Loucy (cell line): ENCODE results near the gene ARHGAP28.

Experiments used
- H2AFZ ChIP-seq: fragments of 200-600 bp; sonication (generic); 2 replicates; pipeline ENCODE4 v1.6.0; 2016; ENCODE audit warnings: antibody characterized with exemption, mild to moderate bottlenecking, low read length, moderate library complexity
- H3F3A ChIP-seq: fragments of 200-600 bp; 2 replicates; pipeline ENCODE4 v1.6.0; 2016; ENCODE audit warnings: antibody characterized with exemption, low read depth, mild to moderate bottlenecking
- H3K27me3 ChIP-seq: fragments of 200-600 bp; sonication (generic); 2 replicates; pipeline ENCODE4 v1.6.1; 2014; ENCODE audit warnings: low read length, mild to moderate bottlenecking; ENCODE audit not compliant: insufficient read depth, poor library complexity, severe bottlenecking
- H3K36me3 ChIP-seq: fragments of 200-600 bp; sonication (generic); 2 replicates; pipeline ENCODE4 v1.6.1; 2016; ENCODE audit warnings: low read length; ENCODE audit not compliant: insufficient read depth
- H3K4me1 ChIP-seq: fragments of 200-600 bp; sonication (generic); 2 replicates; pipeline ENCODE4 v1.5.1; 2014; ENCODE audit warnings: low read length, mild to moderate bottlenecking; ENCODE audit not compliant: insufficient read depth, poor library complexity, severe bottlenecking
- H3K4me2 ChIP-seq: fragments of 200-600 bp; sonication (generic); 2 replicates; pipeline ENCODE4 v1.6.0; 2014; ENCODE audit warnings: antibody characterized with exemption, low read length, low read depth, mild to moderate bottlenecking; ENCODE audit not compliant: poor library complexity, severe bottlenecking
- H3K4me3 ChIP-seq: fragments of 200-600 bp; sonication (generic); 2 replicates; pipeline ENCODE4 v1.5.1; 2014; ENCODE audit warnings: low read length, mild to moderate bottlenecking, mixed read lengths; ENCODE audit not compliant: poor library complexity, severe bottlenecking
- H3K79me2 ChIP-seq: fragments of 200-600 bp; sonication (generic); 2 replicates; pipeline ENCODE4 v1.6.1; 2014; ENCODE audit warnings: low read length; ENCODE audit not compliant: insufficient read depth
- H3K9ac ChIP-seq: fragments of 200-600 bp; sonication (generic); 2 replicates; pipeline ENCODE4 v1.6.0; 2014; ENCODE audit warnings: mild to moderate bottlenecking, low read depth, low read length, moderate library complexity; ENCODE audit not compliant: poor library complexity, severe bottlenecking
- H3K9me2 ChIP-seq: fragments of 200-600 bp; sonication (generic); replicated peaks from 2 replicates; pipeline ENCODE4 v1.6.1; 2016; ENCODE audit warnings: low read depth, low read length, mixed read lengths
- H3K9me3 ChIP-seq: fragments of 200-600 bp; sonication (generic); 2 replicates; pipeline ENCODE4 v1.6.1; 2014; ENCODE audit warnings: mild to moderate bottlenecking, antibody characterized with exemption, low read length, low read depth; ENCODE audit not compliant: insufficient read depth
- H4K20me1 ChIP-seq: fragments of 200-600 bp; sonication (generic); 2 replicates; pipeline ENCODE4 v1.6.0; 2014; ENCODE audit warnings: antibody characterized with exemption, low read length, mild to moderate bottlenecking; ENCODE audit not compliant: insufficient read depth, poor library complexity, severe bottlenecking
- EZH2phosphoT487 ChIP-seq: fragments of 200-600 bp; IDR thresholded peaks from 2 replicates; pipeline ENCODE4 v1.6.1; 2018; ENCODE audit warnings: antibody characterized with exemption, mild to moderate bottlenecking, moderate library complexity, borderline replicate concordance
- TF ChIP-seq, protein P1 (sequence below): fragments of 200-600 bp; sonication (generic); conservative IDR thresholded peaks from 2 replicates; pipeline ENCODE4 v1.5.1; 2014; ENCODE audit warnings: mild to moderate bottlenecking, antibody characterized with exemption, low read length

The ARHGAP28 gene

DNA sequence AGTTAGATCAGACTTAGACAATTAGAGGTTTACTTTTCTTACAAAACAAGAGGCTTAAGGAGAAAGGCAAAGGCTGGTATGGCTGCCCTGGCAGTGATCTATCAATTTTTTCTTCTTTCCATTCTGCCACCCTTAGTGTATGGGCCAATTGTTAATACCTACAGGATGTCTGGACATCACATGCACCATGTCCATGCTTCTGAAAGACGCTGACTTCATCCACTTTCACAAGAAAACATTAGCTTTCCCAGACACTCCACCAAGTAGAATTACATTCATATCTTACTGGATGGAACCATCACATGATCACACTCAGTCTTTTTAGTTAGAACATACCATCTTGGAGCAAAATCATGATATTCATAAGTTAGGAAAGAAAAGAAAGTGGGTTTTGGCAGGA, 120.9 kb downstream of the ARHGAP28 start:
- Histone ChIP-seq H2AFZ (no peak overlapping the region), H3K9me3 (peaks cover 20% of the 10 kb centered on the region), H3K4me2 (no peak overlapping the region), H4K20me1 (no peaks in the 10 kb centered on the region), H3K9me2 (no peaks in the 10 kb centered on the region), H3K36me3 (no peaks in the 10 kb centered on the region), H3K4me3 (no peak overlapping the region), H3K4me1 (no peaks in the 10 kb centered on the region), H3F3A (no peaks in the 10 kb centered on the region), H3K9ac (no peak overlapping the region), H3K79me2 (no peaks in the 10 kb centered on the region), H3K27me3 (no peaks in the 10 kb centered on the region)
- TF ChIP-seq, protein P1, sequence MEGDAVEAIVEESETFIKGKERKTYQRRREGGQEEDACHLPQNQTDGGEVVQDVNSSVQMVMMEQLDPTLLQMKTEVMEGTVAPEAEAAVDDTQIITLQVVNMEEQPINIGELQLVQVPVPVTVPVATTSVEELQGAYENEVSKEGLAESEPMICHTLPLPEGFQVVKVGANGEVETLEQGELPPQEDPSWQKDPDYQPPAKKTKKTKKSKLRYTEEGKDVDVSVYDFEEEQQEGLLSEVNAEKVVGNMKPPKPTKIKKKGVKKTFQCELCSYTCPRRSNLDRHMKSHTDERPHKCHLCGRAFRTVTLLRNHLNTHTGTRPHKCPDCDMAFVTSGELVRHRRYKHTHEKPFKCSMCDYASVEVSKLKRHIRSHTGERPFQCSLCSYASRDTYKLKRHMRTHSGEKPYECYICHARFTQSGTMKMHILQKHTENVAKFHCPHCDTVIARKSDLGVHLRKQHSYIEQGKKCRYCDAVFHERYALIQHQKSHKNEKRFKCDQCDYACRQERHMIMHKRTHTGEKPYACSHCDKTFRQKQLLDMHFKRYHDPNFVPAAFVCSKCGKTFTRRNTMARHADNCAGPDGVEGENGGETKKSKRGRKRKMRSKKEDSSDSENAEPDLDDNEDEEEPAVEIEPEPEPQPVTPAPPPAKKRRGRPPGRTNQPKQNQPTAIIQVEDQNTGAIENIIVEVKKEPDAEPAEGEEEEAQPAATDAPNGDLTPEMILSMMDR = no peak
- TF ChIP-seq EZH2phosphoT487 = no peak

DNA sequence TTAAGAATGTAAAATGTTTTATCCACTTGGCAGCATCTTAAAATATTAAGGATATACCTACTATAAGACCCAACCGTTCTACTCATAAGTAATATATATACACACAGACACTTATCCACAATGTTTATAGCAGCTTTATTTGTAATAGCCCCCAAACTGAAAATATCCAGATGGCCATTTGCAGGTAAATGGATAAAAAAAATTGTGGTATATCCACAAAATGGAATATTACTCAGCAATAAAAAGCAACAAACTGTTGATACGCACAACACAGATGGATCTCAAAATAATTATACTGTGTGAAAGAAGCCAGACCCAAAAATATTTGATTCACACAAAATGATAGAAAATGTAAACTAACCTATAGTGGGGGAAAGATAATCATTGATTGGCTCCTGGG, 122.0 kb downstream of the ARHGAP28 start:
- no peaks in the 10 kb centered on the region for H3K4me1 ChIP-seq
- H3K79me2 ChIP-seq = no peaks in the 10 kb centered on the region
- H3K9ac ChIP-seq = no peak overlapping the region
- no peaks in the 10 kb centered on the region for H3K27me3 ChIP-seq
- H3K4me3 ChIP-seq = no peak overlapping the region
- H2AFZ ChIP-seq = no peak overlapping the region
- no peaks in the 10 kb centered on the region for H4K20me1 ChIP-seq
- no peaks in the 10 kb centered on the region for H3K9me2 ChIP-seq
- no peaks in the 10 kb centered on the region for H3K36me3 ChIP-seq
- H3K4me2 ChIP-seq = no peak overlapping the region
- H3F3A ChIP-seq = no peaks in the 10 kb centered on the region
- peaks cover 16% of the 10 kb centered on the region for H3K9me3 ChIP-seq
- TF ChIP-seq, protein P1 = no peak
- TF ChIP-seq EZH2phosphoT487 = no peak

DNA sequence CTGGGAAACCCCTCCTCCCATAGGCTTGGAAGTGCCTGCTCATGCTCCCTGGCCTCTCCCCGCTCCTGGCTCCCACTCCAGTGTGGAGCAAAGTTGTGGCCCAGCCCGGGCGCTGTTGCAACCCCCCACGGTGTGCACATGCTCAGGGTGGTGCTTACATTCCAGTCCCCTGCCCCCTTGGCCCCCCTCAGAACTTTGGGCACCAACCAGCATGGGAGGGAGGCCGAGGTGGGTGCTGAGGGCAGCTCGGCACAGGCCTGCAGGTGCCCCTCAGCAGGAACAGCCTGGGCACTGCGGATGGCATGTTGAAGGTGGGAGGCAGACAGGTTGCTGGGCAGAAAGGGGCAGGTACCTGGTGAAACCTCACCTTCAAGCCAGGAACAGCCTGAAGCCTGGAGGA, 125.3 kb downstream of the ARHGAP28 start:
- H4K20me1 ChIP-seq = no peaks in the 10 kb centered on the region
- H2AFZ ChIP-seq = no peak overlapping the region
- no peaks in the 10 kb centered on the region for H3K36me3 ChIP-seq
- TF ChIP-seq, protein P1 = no peak
- no peak for TF ChIP-seq EZH2phosphoT487
- no peak overlapping the region for H3K9ac ChIP-seq
- no peaks in the 10 kb centered on the region for H3K4me1 ChIP-seq
- H3F3A ChIP-seq = no peaks in the 10 kb centered on the region
- no peak overlapping the region for H3K4me3 ChIP-seq
- peaks cover 12% of the 10 kb centered on the region for H3K9me3 ChIP-seq
- no peaks in the 10 kb centered on the region for H3K9me2 ChIP-seq
- H3K79me2 ChIP-seq = no peaks in the 10 kb centered on the region
- H3K27me3 ChIP-seq = no peaks in the 10 kb centered on the region
- no peak overlapping the region for H3K4me2 ChIP-seq
